WTC11 (cell line): Measurements from ENCODE around the gene HECW1.

Experiments
- CBFB ChIP-seq: sonication (generic); formaldehyde crosslinking; IDR thresholded peaks from 2 replicates; pipeline ENCODE4 v1.8.1; 2022; ENCODE audit warnings: mild to moderate bottlenecking, low read depth, missing genetic modification reagents
- CREB1 ChIP-seq: sonication (generic); formaldehyde crosslinking; IDR thresholded peaks from 2 replicates; pipeline ENCODE4 v1.8.0; 2023; ENCODE audit warnings: mild to moderate bottlenecking, missing genetic modification reagents
- CTCF ChIP-seq: fragments of 200-600 bp; IDR thresholded peaks from 2 replicates; pipeline ENCODE4 v1.8.0; 2022; ENCODE audit warnings: antibody characterized with exemption
- ELF4 ChIP-seq: sonication (generic); formaldehyde crosslinking; IDR thresholded peaks from 2 replicates; pipeline ENCODE4 v1.8.1; 2022; ENCODE audit warnings: low read depth, mild to moderate bottlenecking, moderate library complexity, missing genetic modification reagents
- FOXK1 ChIP-seq: sonication (generic); formaldehyde crosslinking; IDR thresholded peaks from 2 replicates; pipeline ENCODE4 v1.8.0; 2022; ENCODE audit warnings: mild to moderate bottlenecking, moderate library complexity, missing genetic modification reagents
- MAX ChIP-seq: sonication (generic); formaldehyde crosslinking; IDR thresholded peaks from 2 replicates; pipeline ENCODE4 v1.8.0; 2022; ENCODE audit warnings: mild to moderate bottlenecking, missing genetic modification reagents
- USF2 ChIP-seq: sonication (generic); formaldehyde crosslinking; IDR thresholded peaks from 2 replicates; pipeline ENCODE4 v1.8.1; 2023; ENCODE audit warnings: mild to moderate bottlenecking, missing genetic modification reagents, moderate library complexity
- ZBTB21 ChIP-seq: sonication (generic); formaldehyde crosslinking; IDR thresholded peaks from 2 replicates; pipeline ENCODE4 v1.8.1; 2023; ENCODE audit warnings: mild to moderate bottlenecking, missing genetic modification reagents, borderline replicate concordance

DNA sequence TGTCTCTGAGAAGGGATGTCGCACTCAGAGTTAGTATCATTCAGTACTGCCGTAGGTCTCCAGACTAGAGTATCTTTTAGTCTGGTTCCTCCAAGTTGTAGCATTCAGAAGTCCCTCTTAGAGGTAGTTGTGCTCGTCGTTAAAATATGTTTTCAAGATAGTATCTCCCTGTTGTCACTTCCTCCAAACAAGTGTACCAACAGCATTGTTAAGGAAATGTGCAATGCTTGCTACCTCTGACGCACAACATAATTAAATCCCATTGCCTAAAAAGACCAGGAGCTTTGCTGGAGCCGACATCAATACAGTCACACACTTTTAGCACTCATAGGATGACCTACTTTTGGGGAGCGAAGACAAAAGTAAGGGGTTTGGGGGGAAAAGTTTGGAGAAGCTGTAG is 390.5 kb downstream of the HECW1 start:
- TF ChIP-seq CTCF: no peak
- TF ChIP-seq ZBTB21 (CRISPR knock-in tag): no peak
- TF ChIP-seq CREB1 (CRISPR knock-in tag): no peak
- no peak for TF ChIP-seq FOXK1 (CRISPR knock-in tag)
- TF ChIP-seq ELF4: no peak
- TF ChIP-seq USF2 (CRISPR knock-in tag): no peak
- no peak for TF ChIP-seq CBFB (CRISPR knock-in tag)
- no peak for TF ChIP-seq MAX (CRISPR knock-in tag)
